Measurements from ENCODE around the gene PGGHG.

PGGHG gene

GRCh38 chr11:288478-289397 is at the start of gene PGGHG:
Gene PGGHG, plus strand, starts transcription at chr11:289126. Its CDS starts 691 bp downstream, at chr11:289817.
- peak; percentile 96 for DNase-seq (ENCODE audit: low spot score)

GRCh38 chr11:240315-240714 is 48.6 kb upstream of the PGGHG start:
- DNase-seq (ENCODE audit: low spot score) = no peak

GRCh38 chr11:241634-242033 is 47.3 kb upstream of the PGGHG start:
- DNase-seq (ENCODE audit: low spot score) = no peak

- DNase-seq (ENCODE audit: low spot score) = no peak
These were observed 44.5 kb upstream of the PGGHG start for GRCh38 chr11:244376-244775.

GRCh38 chr11:249062-249461 is 39.9 kb upstream of the PGGHG start:
- DNase-seq (ENCODE audit: low spot score) = no peak

- DNase-seq (ENCODE audit: low spot score) = no peak
These were observed 38.7 kb upstream of the PGGHG start for GRCh38 chr11:250274-250673.

GRCh38 chr11:250740-251299 is 38.1 kb upstream of the PGGHG start:
- peak; percentile 67 for DNase-seq (ENCODE audit: low spot score)

GRCh38 chr11:251550-251949 is 37.4 kb upstream of the PGGHG start:
- DNase-seq (ENCODE audit: low spot score) = no peak

- no peak for DNase-seq (ENCODE audit: low spot score)
These were observed 36.3 kb upstream of the PGGHG start for GRCh38 chr11:252666-253065.

GRCh38 chr11:253160-253885 is 35.6 kb upstream of the PGGHG start:
- DNase-seq (ENCODE audit: low spot score) = no peak

GRCh38 chr11:253886-254270 is 35.0 kb upstream of the PGGHG start:
- no peak for DNase-seq (ENCODE audit: low spot score)

GRCh38 chr11:255176-255575 is 33.8 kb upstream of the PGGHG start:
- DNase-seq (ENCODE audit: low spot score) = no peak

- no peak for DNase-seq (ENCODE audit: low spot score)
These were observed 33.1 kb upstream of the PGGHG start for GRCh38 chr11:255816-256215.

GRCh38 chr11:256952-257737 is 31.8 kb upstream of the PGGHG start:
- DNase-seq (ENCODE audit: low spot score) = no peak

- no peak for DNase-seq (ENCODE audit: low spot score)
These were observed 31.0 kb upstream of the PGGHG start for GRCh38 chr11:257766-258493.

GRCh38 chr11:259413-259812 is 29.5 kb upstream of the PGGHG start:
- no peak for DNase-seq (ENCODE audit: low spot score)

- no peak for DNase-seq (ENCODE audit: low spot score)
These were observed 27.3 kb upstream of the PGGHG start for GRCh38 chr11:261624-262023.

GRCh38 chr11:266676-267439 is 22.1 kb upstream of the PGGHG start:
- DNase-seq (ENCODE audit: low spot score) = no peak

GRCh38 chr11:267491-267994 is 21.4 kb upstream of the PGGHG start:
- DNase-seq (ENCODE audit: low spot score) = no peak

GRCh38 chr11:268716-269145 is 20.2 kb upstream of the PGGHG start:
- DNase-seq (ENCODE audit: low spot score) = peak; percentile 73

All from AG20443 (cell line).